ENCODE results near the gene ATP6V0B.
A peak's percentile ranks its signal among the peaks of the same experiment; 100 is the strongest.

DNA sequence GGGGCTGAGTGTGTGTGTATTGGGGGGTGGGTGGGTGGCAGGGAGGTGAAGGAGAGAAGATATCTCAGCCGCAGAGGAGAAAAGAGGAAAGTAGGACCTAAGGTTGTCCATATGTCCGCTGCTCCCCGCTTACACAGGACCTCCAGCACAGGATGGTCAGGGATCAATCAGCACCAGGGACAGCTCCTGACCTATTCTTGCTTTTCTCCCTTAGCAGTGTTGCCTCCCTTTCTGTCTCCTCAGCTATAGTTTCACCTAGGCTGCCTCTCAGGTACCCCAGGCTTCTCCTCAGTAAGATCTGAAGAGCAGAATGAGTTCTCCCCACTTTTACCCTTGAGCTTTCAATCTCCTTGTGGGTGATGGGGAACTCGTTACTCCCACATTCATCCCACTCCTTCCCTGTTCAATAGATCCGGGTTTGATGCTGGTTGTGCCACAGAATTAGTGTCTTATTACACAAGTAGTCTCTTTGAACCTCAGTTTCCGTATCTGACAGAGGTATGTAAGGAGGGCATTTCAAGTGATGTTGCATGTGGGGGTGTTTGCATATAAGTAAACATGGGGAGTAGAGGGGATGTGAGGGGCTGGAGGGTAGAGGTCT, 6.3 kb upstream of the ATP6V0B start:
- TF ChIP-seq, protein P1, sequence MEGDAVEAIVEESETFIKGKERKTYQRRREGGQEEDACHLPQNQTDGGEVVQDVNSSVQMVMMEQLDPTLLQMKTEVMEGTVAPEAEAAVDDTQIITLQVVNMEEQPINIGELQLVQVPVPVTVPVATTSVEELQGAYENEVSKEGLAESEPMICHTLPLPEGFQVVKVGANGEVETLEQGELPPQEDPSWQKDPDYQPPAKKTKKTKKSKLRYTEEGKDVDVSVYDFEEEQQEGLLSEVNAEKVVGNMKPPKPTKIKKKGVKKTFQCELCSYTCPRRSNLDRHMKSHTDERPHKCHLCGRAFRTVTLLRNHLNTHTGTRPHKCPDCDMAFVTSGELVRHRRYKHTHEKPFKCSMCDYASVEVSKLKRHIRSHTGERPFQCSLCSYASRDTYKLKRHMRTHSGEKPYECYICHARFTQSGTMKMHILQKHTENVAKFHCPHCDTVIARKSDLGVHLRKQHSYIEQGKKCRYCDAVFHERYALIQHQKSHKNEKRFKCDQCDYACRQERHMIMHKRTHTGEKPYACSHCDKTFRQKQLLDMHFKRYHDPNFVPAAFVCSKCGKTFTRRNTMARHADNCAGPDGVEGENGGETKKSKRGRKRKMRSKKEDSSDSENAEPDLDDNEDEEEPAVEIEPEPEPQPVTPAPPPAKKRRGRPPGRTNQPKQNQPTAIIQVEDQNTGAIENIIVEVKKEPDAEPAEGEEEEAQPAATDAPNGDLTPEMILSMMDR (IDR thresholded peaks at IDR 0.05; ENCODE audit: low read depth, low read length, missing input control), result no peak
- TF ChIP-seq, protein P2, sequence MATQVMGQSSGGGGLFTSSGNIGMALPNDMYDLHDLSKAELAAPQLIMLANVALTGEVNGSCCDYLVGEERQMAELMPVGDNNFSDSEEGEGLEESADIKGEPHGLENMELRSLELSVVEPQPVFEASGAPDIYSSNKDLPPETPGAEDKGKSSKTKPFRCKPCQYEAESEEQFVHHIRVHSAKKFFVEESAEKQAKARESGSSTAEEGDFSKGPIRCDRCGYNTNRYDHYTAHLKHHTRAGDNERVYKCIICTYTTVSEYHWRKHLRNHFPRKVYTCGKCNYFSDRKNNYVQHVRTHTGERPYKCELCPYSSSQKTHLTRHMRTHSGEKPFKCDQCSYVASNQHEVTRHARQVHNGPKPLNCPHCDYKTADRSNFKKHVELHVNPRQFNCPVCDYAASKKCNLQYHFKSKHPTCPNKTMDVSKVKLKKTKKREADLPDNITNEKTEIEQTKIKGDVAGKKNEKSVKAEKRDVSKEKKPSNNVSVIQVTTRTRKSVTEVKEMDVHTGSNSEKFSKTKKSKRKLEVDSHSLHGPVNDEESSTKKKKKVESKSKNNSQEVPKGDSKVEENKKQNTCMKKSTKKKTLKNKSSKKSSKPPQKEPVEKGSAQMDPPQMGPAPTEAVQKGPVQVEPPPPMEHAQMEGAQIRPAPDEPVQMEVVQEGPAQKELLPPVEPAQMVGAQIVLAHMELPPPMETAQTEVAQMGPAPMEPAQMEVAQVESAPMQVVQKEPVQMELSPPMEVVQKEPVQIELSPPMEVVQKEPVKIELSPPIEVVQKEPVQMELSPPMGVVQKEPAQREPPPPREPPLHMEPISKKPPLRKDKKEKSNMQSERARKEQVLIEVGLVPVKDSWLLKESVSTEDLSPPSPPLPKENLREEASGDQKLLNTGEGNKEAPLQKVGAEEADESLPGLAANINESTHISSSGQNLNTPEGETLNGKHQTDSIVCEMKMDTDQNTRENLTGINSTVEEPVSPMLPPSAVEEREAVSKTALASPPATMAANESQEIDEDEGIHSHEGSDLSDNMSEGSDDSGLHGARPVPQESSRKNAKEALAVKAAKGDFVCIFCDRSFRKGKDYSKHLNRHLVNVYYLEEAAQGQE (IDR thresholded peaks at IDR 0.05), result peak; percentile 98
- TF ChIP-seq GABPA (IDR thresholded peaks at IDR 0.05 in 1 of 2, conservative IDR thresholded peaks at IDR 0.05 in 1 of 2) (no peak), ZBTB33 (IDR thresholded peaks at IDR 0.05) (no peak), EGR1 (IDR thresholded peaks at IDR 0.05; ENCODE audit: low read depth in 2 of 2) (no peak), TAF1 (conservative IDR thresholded peaks at IDR 0.05) (no peak), FOXA1 (IDR thresholded peaks at IDR 0.05) (no peak), MAX (IDR thresholded peaks at IDR 0.05) (no peak), JUND (IDR thresholded peaks at IDR 0.05) (no peak), FOXA2 (IDR thresholded peaks at IDR 0.05) (no peak)

Measured in liver (tissue), 3 donors.